BE2C (cell line): Measurements from ENCODE around the gene ANLN.
A peak's percentile ranks its signal among the peaks of the same experiment; 100 is the strongest.

Experiments
- DNase-seq: peaks from one replicate; pipeline ENCODE4 v3.0.0-alpha.2; 2020
- H3K27me3 ChIP-seq: fragments of 250-450 bp; sonication (Bioruptor Pico); 2 replicates; pipeline ENCODE4 v1.5.1; 2020; ENCODE audit warnings: mild to moderate bottlenecking
- H3K36me3 ChIP-seq: fragments of 250-450 bp; sonication (Bioruptor Pico); 2 replicates; pipeline ENCODE4 v1.5.1; 2020; ENCODE audit warnings: mild to moderate bottlenecking
- H3K4me1 ChIP-seq: fragments of 250-450 bp; sonication (Bioruptor Pico); 2 replicates; pipeline ENCODE4 v1.5.1; 2020
- H3K4me3 ChIP-seq: 2 replicates; pipeline ENCODE4 v1.5.1; 2011; ENCODE audit warnings: low read depth, low read length
- H3K9me3 ChIP-seq: fragments of 250-450 bp; sonication (Bioruptor Pico); 2 replicates; pipeline ENCODE4 v1.5.1; 2020
- TF ChIP-seq, protein P1 (sequence below): IDR thresholded peaks from 2 replicates; pipeline ENCODE4 v1.5.1; 2012; ENCODE audit warnings: mild to moderate bottlenecking, low read depth, low read length

The ANLN gene

GRCh38 chr7:36468370-36469101 lies 78.9 kb downstream of the ANLN start:
- no peaks in the 10 kb centered on the region for H3K9me3 ChIP-seq
- H3K27me3 ChIP-seq = no peaks in the 10 kb centered on the region
- H3K4me1 ChIP-seq = peaks cover 8% of the 10 kb centered on the region
- no peaks in the 10 kb centered on the region for H3K36me3 ChIP-seq
- no peak for DNase-seq
- no peak overlapping the region for H3K4me3 ChIP-seq
- TF ChIP-seq, protein P1, sequence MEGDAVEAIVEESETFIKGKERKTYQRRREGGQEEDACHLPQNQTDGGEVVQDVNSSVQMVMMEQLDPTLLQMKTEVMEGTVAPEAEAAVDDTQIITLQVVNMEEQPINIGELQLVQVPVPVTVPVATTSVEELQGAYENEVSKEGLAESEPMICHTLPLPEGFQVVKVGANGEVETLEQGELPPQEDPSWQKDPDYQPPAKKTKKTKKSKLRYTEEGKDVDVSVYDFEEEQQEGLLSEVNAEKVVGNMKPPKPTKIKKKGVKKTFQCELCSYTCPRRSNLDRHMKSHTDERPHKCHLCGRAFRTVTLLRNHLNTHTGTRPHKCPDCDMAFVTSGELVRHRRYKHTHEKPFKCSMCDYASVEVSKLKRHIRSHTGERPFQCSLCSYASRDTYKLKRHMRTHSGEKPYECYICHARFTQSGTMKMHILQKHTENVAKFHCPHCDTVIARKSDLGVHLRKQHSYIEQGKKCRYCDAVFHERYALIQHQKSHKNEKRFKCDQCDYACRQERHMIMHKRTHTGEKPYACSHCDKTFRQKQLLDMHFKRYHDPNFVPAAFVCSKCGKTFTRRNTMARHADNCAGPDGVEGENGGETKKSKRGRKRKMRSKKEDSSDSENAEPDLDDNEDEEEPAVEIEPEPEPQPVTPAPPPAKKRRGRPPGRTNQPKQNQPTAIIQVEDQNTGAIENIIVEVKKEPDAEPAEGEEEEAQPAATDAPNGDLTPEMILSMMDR = no peak

DNA sequence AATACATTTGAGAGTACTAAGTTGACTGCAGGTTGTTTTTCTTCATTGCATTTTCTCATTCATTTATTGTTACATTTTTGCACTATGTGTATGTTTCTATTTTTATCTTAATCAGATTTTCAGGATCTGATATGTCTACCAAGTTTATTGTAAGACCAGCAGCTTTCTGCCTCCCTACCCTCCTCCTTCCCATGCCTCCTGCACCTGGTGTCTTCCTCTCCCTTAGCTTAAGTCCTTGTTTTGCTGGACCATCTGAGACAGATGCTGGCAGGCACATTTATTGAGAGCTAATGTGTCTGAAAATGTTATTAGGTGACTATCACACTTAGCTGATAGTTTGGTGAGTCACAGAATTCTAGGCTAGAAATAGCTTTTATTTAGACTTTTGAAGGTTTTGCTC lies 79.6 kb downstream of the ANLN start:
- no peak for DNase-seq
- peaks cover 8% of the 10 kb centered on the region for H3K4me1 ChIP-seq
- H3K4me3 ChIP-seq = no peak overlapping the region
- no peaks in the 10 kb centered on the region for H3K36me3 ChIP-seq
- no peaks in the 10 kb centered on the region for H3K9me3 ChIP-seq
- TF ChIP-seq, protein P1 = no peak
- no peaks in the 10 kb centered on the region for H3K27me3 ChIP-seq

GRCh38 chr7:36472141-36472729 lies 82.6 kb downstream of the ANLN start:
- Histone ChIP-seq H3K36me3 (no peaks in the 10 kb centered on the region), H3K9me3 (no peaks in the 10 kb centered on the region), H3K27me3 (no peaks in the 10 kb centered on the region), H3K4me3 (no peak overlapping the region), H3K4me1 (peaks cover 6% of the 10 kb centered on the region)
- TF ChIP-seq, protein P1 = no peak
- no peak for DNase-seq

DNA sequence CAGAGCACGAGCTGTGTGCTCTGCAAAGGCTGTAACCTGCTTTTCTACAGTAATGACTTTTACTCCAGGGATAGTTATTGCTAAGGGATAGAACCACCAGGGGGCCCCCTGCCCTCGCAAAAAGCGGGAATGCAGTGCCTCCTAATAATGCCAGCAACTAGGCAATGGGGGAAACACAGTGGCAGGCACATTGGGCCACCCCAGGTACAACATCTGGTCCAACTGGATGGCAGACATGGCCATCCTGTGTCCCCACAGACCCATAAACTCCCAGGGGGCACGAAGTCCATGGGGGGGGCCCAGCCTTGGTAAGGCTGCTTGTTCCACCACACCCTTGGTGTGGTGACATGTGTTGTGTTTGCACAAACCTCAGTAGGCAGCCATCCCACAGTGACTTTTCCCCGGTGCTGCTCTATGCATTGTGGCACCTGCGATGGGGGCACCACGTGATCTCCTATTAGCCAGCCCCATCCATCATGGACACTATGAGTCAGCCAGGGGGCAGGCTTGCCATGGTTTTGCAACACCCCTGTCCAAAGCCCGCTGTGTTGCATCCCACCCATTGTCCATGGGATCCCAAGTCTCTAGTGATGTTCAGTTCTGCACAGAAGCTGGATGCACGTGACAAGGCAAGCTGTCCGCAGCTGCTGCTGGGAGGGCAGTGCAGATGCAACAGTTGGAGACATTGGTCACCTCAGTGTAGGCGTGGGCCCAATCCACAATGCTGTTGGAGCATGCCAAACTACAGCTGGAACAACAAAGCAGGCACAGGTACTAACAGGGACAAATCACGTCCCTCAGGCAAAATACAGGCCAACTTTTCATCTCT lies 84.0 kb downstream of the ANLN start:
- TF ChIP-seq, protein P1 = peak; percentile 81
- Histone ChIP-seq H3K36me3 (no peaks in the 10 kb centered on the region), H3K9me3 (no peaks in the 10 kb centered on the region), H3K4me3 (no peak overlapping the region), H3K4me1 (peaks cover 2% of the 10 kb centered on the region), H3K27me3 (no peaks in the 10 kb centered on the region)
- DNase-seq = peak; percentile 77

GRCh38 chr7:36474283-36475010 lies 84.8 kb downstream of the ANLN start:
- TF ChIP-seq, protein P1 = no peak
- no peak for DNase-seq
- no peak overlapping the region for H3K4me3 ChIP-seq
- no peaks in the 10 kb centered on the region for H3K27me3 ChIP-seq
- no peaks in the 10 kb centered on the region for H3K9me3 ChIP-seq
- no peaks in the 10 kb centered on the region; the same call in 1 of the 2 replicates for H3K4me1 ChIP-seq
- H3K36me3 ChIP-seq = no peaks in the 10 kb centered on the region
